ENCODE data around the gene LRRC58. TPM values are rescaled to one million over a fixed set of nuclear protein-coding genes. Genes with fewer than 3 reads are reported as not detected.
A peak's percentile ranks its signal among the peaks of the same experiment; 100 is the strongest.

Gene LRRC58
- total and polyA plus RNA-seq, 5 donors: 4.6 to 14.6 (median 11.9) TPM

GRCh38 chr3:120364821-120365220 is 15.7 kb upstream of the LRRC58 start:
- Histone ChIP-seq H3K4me1 (ENCODE audit: control insufficient read depth, insufficient read depth, low read length) (no peaks in the 10 kb centered on the region), H3K27me3 (ENCODE audit: control insufficient read depth, insufficient read depth) (no peaks in the 10 kb centered on the region), H3K27ac (ENCODE audit: low read length) (no peak overlapping the region), H3K4me3 (ENCODE audit: low read length) (no peak overlapping the region), H3K9me3 (ENCODE audit: control insufficient read depth, low read length) (no peaks in the 10 kb centered on the region)
- DNase-seq: no peak
- intact Hi-C loops (cut with DNase I): no loop called here
- 11% methylated on average over 1 of the region's 1 CpG for WGBS
- no peak for ATAC-seq

- Histone ChIP-seq H3K4me1 (ENCODE audit: control insufficient read depth, insufficient read depth, low read length) (no peaks in the 10 kb centered on the region), H3K4me3 (ENCODE audit: low read length) (no peak overlapping the region), H3K27ac (ENCODE audit: low read length) (no peak overlapping the region), H3K27me3 (ENCODE audit: control insufficient read depth, insufficient read depth) (no peaks in the 10 kb centered on the region), H3K9me3 (ENCODE audit: control insufficient read depth, low read length) (no peaks in the 10 kb centered on the region)
- 81% methylated on average over 1 of the region's 1 CpG for WGBS
- intact Hi-C loops (cut with DNase I): no loop called here
- DNase-seq: no peak
- no peak for ATAC-seq
Observed at GRCh38 chr3:120364101-120364500, 14.9 kb upstream of the LRRC58 start.

GRCh38 chr3:120357807-120358206 is 8.7 kb upstream of the LRRC58 start:
- intact Hi-C loops (cut with DNase I): no loop called here
- no peak for DNase-seq

GRCh38 chr3:120355486-120355885 is 6.3 kb upstream of the LRRC58 start:
- no peak for DNase-seq
- Histone ChIP-seq H3K9me3 (ENCODE audit: control insufficient read depth, low read length) (no peaks in the 10 kb centered on the region), H3K27me3 (ENCODE audit: control insufficient read depth, insufficient read depth) (no peaks in the 10 kb centered on the region), H3K4me1 (ENCODE audit: control insufficient read depth, insufficient read depth, low read length) (no peaks in the 10 kb centered on the region), H3K4me3 (ENCODE audit: low read length) (no peak overlapping the region), H3K27ac (ENCODE audit: low read length) (no peak overlapping the region)
- ATAC-seq: no peak
- WGBS: 76% methylated on average over 1 of the region's 1 CpG
- intact Hi-C loops (cut with DNase I): no loop called here

More at GRCh38 chr3:120357807-120358206, 8.7 kb upstream of the LRRC58 start:
- no peaks in the 10 kb centered on the region for H3K9me3 ChIP-seq (ENCODE audit: control insufficient read depth, low read length)
- no peak overlapping the region for H3K4me3 ChIP-seq (ENCODE audit: low read length)
- H3K27me3 ChIP-seq (ENCODE audit: control insufficient read depth, insufficient read depth): no peaks in the 10 kb centered on the region
- ATAC-seq: no peak
- H3K27ac ChIP-seq (ENCODE audit: low read length): no peak overlapping the region
- no peaks in the 10 kb centered on the region for H3K4me1 ChIP-seq (ENCODE audit: control insufficient read depth, insufficient read depth, low read length)

GRCh38 chr3:120353463-120353862 is 4.3 kb upstream of the LRRC58 start:
- no peak overlapping the region for H3K27ac ChIP-seq (ENCODE audit: low read length)
- no peaks in the 10 kb centered on the region for H3K4me1 ChIP-seq (ENCODE audit: control insufficient read depth, insufficient read depth, low read length)
- intact Hi-C loops (cut with DNase I): no loop called here

GRCh38 chr3:120352017-120352416 is 2.9 kb upstream of the LRRC58 start:
- Histone ChIP-seq H3K27ac (ENCODE audit: low read length) (no peak overlapping the region), H3K4me3 (ENCODE audit: low read length) (no peak overlapping the region), H3K9me3 (ENCODE audit: control insufficient read depth, low read length) (no peaks in the 10 kb centered on the region), H3K4me1 (ENCODE audit: control insufficient read depth, insufficient read depth, low read length) (no peaks in the 10 kb centered on the region), H3K27me3 (ENCODE audit: control insufficient read depth, insufficient read depth) (no peaks in the 10 kb centered on the region)
- no peak for ATAC-seq
- intact Hi-C loops (cut with DNase I): no loop called here
- no peak for DNase-seq
- 89% methylated on average over 4 of the region's 4 CpGs for WGBS

More at GRCh38 chr3:120353463-120353862, 4.3 kb upstream of the LRRC58 start:
- DNase-seq (no peak), ATAC-seq (no peak)
- H3K9me3 ChIP-seq (ENCODE audit: control insufficient read depth, low read length): no peaks in the 10 kb centered on the region
- no peaks in the 10 kb centered on the region for H3K27me3 ChIP-seq (ENCODE audit: control insufficient read depth, insufficient read depth)
- H3K4me3 ChIP-seq (ENCODE audit: low read length): no peak overlapping the region

GRCh38 chr3:120350401-120350941 is 1.3 kb upstream of the LRRC58 start:
- WGBS: 42% methylated on average over 8 of the region's 8 CpGs
- H3K27me3 ChIP-seq (ENCODE audit: control insufficient read depth, insufficient read depth): no peaks in the 10 kb centered on the region
- DNase-seq (peak; percentile 40 to 73 (median 68)), ATAC-seq (no peak)
- H3K4me3 ChIP-seq (ENCODE audit: low read length): no peak overlapping the region
- intact Hi-C loops (cut with DNase I): no loop called here
- H3K9me3 ChIP-seq (ENCODE audit: control insufficient read depth, low read length): no peaks in the 10 kb centered on the region
- H3K4me1 ChIP-seq (ENCODE audit: control insufficient read depth, insufficient read depth, low read length): no peaks in the 10 kb centered on the region
- H3K27ac ChIP-seq (ENCODE audit: low read length): no peak overlapping the region

GRCh38 chr3:120349855-120350125 is 636 bp upstream of the LRRC58 start:
- intact Hi-C loops (cut with DNase I): loop anchor here in 2 of 4 donors (5.0 to 10.0 kb wide), 2 partner anchors 63 to 205 kb away; no protein-coding TSS in a partner anchor
- 4% methylated on average over 6 of the region's 6 CpGs for WGBS

GRCh38 chr3:120348065-120348990 is 826 bp downstream of the LRRC58 start:
- ATAC-seq (peak in 1 of 2 donors; percentile 28), DNase-seq (no peak)
- H3K9me3 ChIP-seq (ENCODE audit: control insufficient read depth, low read length): no peaks in the 10 kb centered on the region
- 3% methylated on average over 41 of the region's 41 CpGs for WGBS
- H3K4me1 ChIP-seq (ENCODE audit: control insufficient read depth, insufficient read depth, low read length): no peaks in the 10 kb centered on the region
- peak overlapping the region; percentile 79 for H3K4me3 ChIP-seq (ENCODE audit: low read length)
- H3K27ac ChIP-seq (ENCODE audit: low read length): peak overlapping the region; percentile 67
- intact Hi-C loops (cut with DNase I): loop anchor here in 2 of 4 donors (5.0 to 10.0 kb wide), 2 partner anchors 64 to 206 kb away; no protein-coding TSS in a partner anchor
- no peaks in the 10 kb centered on the region for H3K27me3 ChIP-seq (ENCODE audit: control insufficient read depth, insufficient read depth)

More at GRCh38 chr3:120349855-120350125, 636 bp upstream of the LRRC58 start:
- H3K4me1 ChIP-seq (ENCODE audit: control insufficient read depth, insufficient read depth, low read length): no peaks in the 10 kb centered on the region
- H3K27me3 ChIP-seq (ENCODE audit: control insufficient read depth, insufficient read depth): no peaks in the 10 kb centered on the region
- H3K9me3 ChIP-seq (ENCODE audit: control insufficient read depth, low read length): no peaks in the 10 kb centered on the region
- DNase-seq (no peak), ATAC-seq (no peak)
- peak overlapping the region; percentile 79 for H3K4me3 ChIP-seq (ENCODE audit: low read length)
- H3K27ac ChIP-seq (ENCODE audit: low read length): peak overlapping the region; percentile 67

- Histone ChIP-seq H3K4me3 (ENCODE audit: low read length) (no peak overlapping the region), H3K4me1 (ENCODE audit: control insufficient read depth, insufficient read depth, low read length) (no peaks in the 10 kb centered on the region), H3K27me3 (ENCODE audit: control insufficient read depth, insufficient read depth) (no peaks in the 10 kb centered on the region), H3K9me3 (ENCODE audit: control insufficient read depth, low read length) (no peaks in the 10 kb centered on the region), H3K27ac (ENCODE audit: low read length) (no peak overlapping the region)
- DNase-seq (no peak), ATAC-seq (no peak)
- 46% methylated on average over 1 of the region's 1 CpG for WGBS
- intact Hi-C loops (cut with DNase I): loop anchor here in 1 of 4 donors (10.0 kb wide), 1 partner anchor 210 kb away; no protein-coding TSS in a partner anchor
Observed at GRCh38 chr3:120344349-120344748, 4.8 kb downstream of the LRRC58 start.

GRCh38 chr3:120341658-120342346 is 7.4 kb downstream of the LRRC58 start:
- WGBS: 96% methylated on average over 8 of the region's 8 CpGs
- Histone ChIP-seq H3K4me1 (ENCODE audit: control insufficient read depth, insufficient read depth, low read length) (no peaks in the 10 kb centered on the region), H3K27ac (ENCODE audit: low read length) (no peak overlapping the region), H3K9me3 (ENCODE audit: control insufficient read depth, low read length) (no peaks in the 10 kb centered on the region), H3K4me3 (ENCODE audit: low read length) (no peak overlapping the region), H3K27me3 (ENCODE audit: control insufficient read depth, insufficient read depth) (no peaks in the 10 kb centered on the region)
- intact Hi-C loops (cut with DNase I): loop anchor here in 1 of 4 donors (10.0 kb wide), 1 partner anchor 213 kb away; no protein-coding TSS in a partner anchor
- DNase-seq (peak in 1 of 3 donors; percentile 33), ATAC-seq (peak; percentile 34 to 40)

All from right cardiac atrium (tissue), 5 donors.